Measurements from ENCODE around the gene PCDH9. TPM values are rescaled to one million over a fixed set of nuclear protein-coding genes. Genes with fewer than 3 reads are reported as not detected.

Gene PCDH9
- total RNA-seq, 1 donor from 2014 or later = 20.2 TPM

DNA sequence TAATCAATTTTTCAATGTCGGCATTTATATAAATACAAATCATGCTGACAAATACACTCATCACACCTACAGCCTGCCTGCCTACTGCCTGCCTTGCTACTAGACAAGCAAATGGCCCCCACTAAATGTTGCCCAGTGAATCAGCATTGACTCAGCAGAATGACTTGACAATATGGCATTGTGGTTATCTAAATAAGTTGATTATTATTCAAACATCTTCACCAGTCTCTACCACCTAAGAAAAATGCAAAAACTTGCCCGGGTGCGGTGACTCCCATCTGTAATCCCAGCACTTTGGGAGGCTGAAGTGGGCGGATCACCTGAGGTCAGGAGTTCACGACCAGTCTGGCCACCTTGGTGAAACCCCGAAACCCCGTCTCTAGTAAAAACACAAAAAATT is 296.1 kb downstream of the PCDH9 start:
- Mint-ChIP-seq H3K4me3 (no peak overlapping the region), H3K4me1 (ENCODE audit: unreplicated experiment) (no peaks in the 10 kb centered on the region), H3K9me3 (no peaks in the 10 kb centered on the region), H3K27me3 (no peaks in the 10 kb centered on the region), H3K36me3 (no peaks in the 10 kb centered on the region), H3K27ac (no peak overlapping the region)
- TF ChIP-seq CTCF (conservative IDR thresholded peaks at IDR 0.05) = no peak
- no peak for DNase-seq (ENCODE audit: extremely low spot score, unreplicated experiment)

GRCh38 chr13:66933527-66933926 is 296.6 kb downstream of the PCDH9 start:
- no peaks in the 10 kb centered on the region for H3K27me3 Mint-ChIP-seq
- H3K36me3 Mint-ChIP-seq = no peaks in the 10 kb centered on the region
- DNase-seq (ENCODE audit: extremely low spot score, unreplicated experiment) = no peak
- no peak overlapping the region for H3K4me3 Mint-ChIP-seq
- no peak for TF ChIP-seq CTCF (conservative IDR thresholded peaks at IDR 0.05)
- no peaks in the 10 kb centered on the region for H3K4me1 Mint-ChIP-seq (ENCODE audit: unreplicated experiment)
- no peak overlapping the region for H3K27ac Mint-ChIP-seq
- no peaks in the 10 kb centered on the region for H3K9me3 Mint-ChIP-seq

DNA sequence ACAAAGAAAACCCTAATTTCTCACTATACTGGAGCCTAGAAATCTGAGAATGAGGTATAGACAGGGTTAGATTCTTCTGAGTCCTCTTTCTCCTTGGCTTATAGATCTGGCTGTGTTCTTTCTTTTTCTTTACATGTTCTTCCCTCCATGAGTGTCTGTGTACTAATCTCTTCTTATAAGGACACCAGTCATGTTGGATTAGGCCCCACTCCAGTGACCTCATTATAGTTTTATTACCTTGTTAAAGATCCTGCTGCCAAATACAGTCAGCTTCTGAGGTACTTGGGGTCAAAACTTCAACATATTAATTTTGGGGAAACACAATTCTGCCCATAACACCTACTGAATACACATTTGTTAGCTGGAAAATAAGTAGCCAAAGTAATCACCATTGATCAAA is 302.6 kb downstream of the PCDH9 start:
- DNase-seq (ENCODE audit: extremely low spot score, unreplicated experiment) = no peak
- no peak for TF ChIP-seq CTCF (conservative IDR thresholded peaks at IDR 0.05)
- Mint-ChIP-seq H3K27ac (no peak overlapping the region), H3K4me1 (ENCODE audit: unreplicated experiment) (peaks cover 13% of the 10 kb centered on the region), H3K27me3 (no peaks in the 10 kb centered on the region), H3K4me3 (no peak overlapping the region), H3K9me3 (no peaks in the 10 kb centered on the region), H3K36me3 (no peaks in the 10 kb centered on the region)

GRCh38 chr13:66926851-66927524 is 303.1 kb downstream of the PCDH9 start:
- H3K4me1 Mint-ChIP-seq (ENCODE audit: unreplicated experiment) = peaks cover 13% of the 10 kb centered on the region
- no peaks in the 10 kb centered on the region for H3K27me3 Mint-ChIP-seq
- no peaks in the 10 kb centered on the region for H3K9me3 Mint-ChIP-seq
- no peak for DNase-seq (ENCODE audit: extremely low spot score, unreplicated experiment)
- no peak for TF ChIP-seq CTCF (conservative IDR thresholded peaks at IDR 0.05)
- no peak overlapping the region for H3K4me3 Mint-ChIP-seq
- no peaks in the 10 kb centered on the region for H3K36me3 Mint-ChIP-seq
- no peak overlapping the region for H3K27ac Mint-ChIP-seq

DNA sequence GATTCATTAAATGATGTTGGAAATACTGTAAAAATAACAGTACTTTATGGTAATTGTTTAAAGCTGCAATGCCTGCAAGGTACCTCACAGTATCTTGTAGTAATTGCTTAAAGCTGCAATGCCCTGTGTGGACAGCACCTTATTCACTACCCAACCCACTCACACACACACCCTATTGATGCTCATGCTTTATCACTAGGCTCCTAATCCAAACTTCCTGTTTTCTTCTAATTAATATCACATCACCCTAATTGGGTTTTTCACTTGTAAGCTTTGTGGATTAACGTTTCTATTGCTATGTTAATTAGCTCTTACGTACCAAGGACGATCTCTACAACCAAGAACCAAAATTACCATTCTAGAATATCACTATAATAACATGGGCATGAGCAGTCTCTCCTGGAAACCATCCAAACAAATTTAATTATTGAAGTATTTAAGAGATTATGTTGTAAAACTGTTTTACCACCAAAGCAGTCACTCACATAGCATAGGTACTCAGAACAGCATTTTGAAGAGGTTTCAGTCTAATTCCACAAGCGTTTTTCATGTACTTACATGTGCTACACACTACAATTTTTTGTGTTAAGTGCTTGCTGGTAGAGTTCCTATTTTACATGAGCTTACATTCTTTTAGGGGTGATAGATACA is 303.8 kb downstream of the PCDH9 start:
- no peak for TF ChIP-seq CTCF (conservative IDR thresholded peaks at IDR 0.05)
- no peak for DNase-seq (ENCODE audit: extremely low spot score, unreplicated experiment)
- Mint-ChIP-seq H3K27me3 (no peaks in the 10 kb centered on the region), H3K4me3 (no peak overlapping the region), H3K9me3 (no peaks in the 10 kb centered on the region), H3K4me1 (ENCODE audit: unreplicated experiment) (peaks cover 13% of the 10 kb centered on the region), H3K36me3 (no peaks in the 10 kb centered on the region), H3K27ac (no peak overlapping the region)

Measured in type B pancreatic cell (in vitro differentiated cells).